Measurements from ENCODE around the gene RSPRY1. TPM values are rescaled to one million over a fixed set of nuclear protein-coding genes. Genes with fewer than 3 reads are reported as not detected.

Gene RSPRY1
- total and polyA plus RNA-seq, 2 of the 4 experiments (the other 2 are of a cell fraction): 25.2 to 62.2 TPM

- ATAC-seq (ENCODE audit: low read depth) (no peak), DNase-seq (peak; percentile 65)
- BruUV-seq (replicated peaks): no TSS peak
- Histone ChIP-seq H2AFZ (replicated peaks; ENCODE audit: low read length, poor library complexity) (no peak overlapping the region), H3K27ac (ENCODE audit: insufficient read depth, low read length) (no peak overlapping the region), H3K18ac (ENCODE audit: low read depth, low read length) (no peak overlapping the region), H3K79me1 (ENCODE audit: low read depth in 1 of 2, low read length in 2 of 2) (peaks cover 4 to 5% of the 10 kb centered on the region in 2 experiments; a peak in 1 of 4 replicates), H2BK20ac (ENCODE audit: low read depth, low read length) (no peak overlapping the region), H3K4me2 (ENCODE audit: low read depth, low read length) (no peak overlapping the region), H2AK9ac (replicated peaks; ENCODE audit: low read depth, low read length, poor library complexity) (no peak overlapping the region), H2BK15ac (ENCODE audit: low read depth, low read length) (no peak overlapping the region), H3K9me1 (ENCODE audit: insufficient read depth, low read length) (no peaks in the 10 kb centered on the region), H3K36me3 (ENCODE audit: control insufficient read depth, insufficient read depth, low read length) (peaks cover 45% of the 10 kb centered on the region), H3K14ac (replicated peaks; ENCODE audit: low read depth, low read length) (no peak overlapping the region), H4K91ac (ENCODE audit: insufficient read depth, low read depth, low read length) (no peak overlapping the region), H3K9ac (ENCODE audit: low read depth, low read length) (no peak overlapping the region), H2BK120ac (ENCODE audit: low read depth, low read length) (no peak overlapping the region), H3K4me3 (ENCODE audit: insufficient read depth, low read depth, low read length) (no peak overlapping the region), H3K4ac (ENCODE audit: low read depth, low read length) (no peak overlapping the region), H4K20me1 (ENCODE audit: insufficient read depth, low read length) (peaks cover 3% of the 10 kb centered on the region; the same call in 1 of the 2 replicates), H4K8ac (ENCODE audit: low read depth in 2 of 2, low read length in 2 of 2) (no peak overlapping the region), H2BK5ac (ENCODE audit: low read depth, low read length, poor library complexity, severe bottlenecking) (no peak overlapping the region), H3K9me3 (ENCODE audit: control insufficient read depth, insufficient read depth, low read length) (no peaks in the 10 kb centered on the region), H3K27me3 (ENCODE audit: control insufficient read depth, insufficient read depth, low read length) (no peaks in the 10 kb centered on the region), H3K23ac (ENCODE audit: low read depth, low read length) (no peak overlapping the region), H3K4me1 (ENCODE audit: control insufficient read depth, insufficient read depth, low read length) (no peaks in the 10 kb centered on the region), H3K56ac (ENCODE audit: extremely low read depth, insufficient read depth, low read length) (no peak overlapping the region), H2AK5ac (ENCODE audit: low read depth, low read length) (no peak overlapping the region), H4K5ac (ENCODE audit: low read depth, low read length) (no peak overlapping the region)
- in situ Hi-C loops (cut with MboI; ENCODE audit: low sequenced_read_pairs): loop anchor here (5.0 kb wide), 1 partner anchor 80 kb away; no protein-coding TSS in a partner anchor
- no CpG with 5 or more reads among the region's 7 CpGs for WGBS, 2 experiments (ENCODE audit: extremely low coverage in 2 of 2, insufficient read length in 1 of 2)
- dilution Hi-C loops (cut with HindIII; ENCODE audit: low sequenced_read_pairs, unreplicated experiment): no loop called here
- POLR2A ChIA-PET (ENCODE audit: unreplicated experiment): no interaction called here
- intact Hi-C loops (cut with micrococcal nuclease): loop anchor here (5.0 kb wide), 2 partner anchors 300 to 375 kb away; partner anchors contain the start of gene SLC12A3
- TF ChIP-seq MAZ (IDR thresholded peaks at IDR 0.05; ENCODE audit: borderline replicate concordance, low read depth, low read length): no peak
- TF ChIP-seq, protein P1, sequence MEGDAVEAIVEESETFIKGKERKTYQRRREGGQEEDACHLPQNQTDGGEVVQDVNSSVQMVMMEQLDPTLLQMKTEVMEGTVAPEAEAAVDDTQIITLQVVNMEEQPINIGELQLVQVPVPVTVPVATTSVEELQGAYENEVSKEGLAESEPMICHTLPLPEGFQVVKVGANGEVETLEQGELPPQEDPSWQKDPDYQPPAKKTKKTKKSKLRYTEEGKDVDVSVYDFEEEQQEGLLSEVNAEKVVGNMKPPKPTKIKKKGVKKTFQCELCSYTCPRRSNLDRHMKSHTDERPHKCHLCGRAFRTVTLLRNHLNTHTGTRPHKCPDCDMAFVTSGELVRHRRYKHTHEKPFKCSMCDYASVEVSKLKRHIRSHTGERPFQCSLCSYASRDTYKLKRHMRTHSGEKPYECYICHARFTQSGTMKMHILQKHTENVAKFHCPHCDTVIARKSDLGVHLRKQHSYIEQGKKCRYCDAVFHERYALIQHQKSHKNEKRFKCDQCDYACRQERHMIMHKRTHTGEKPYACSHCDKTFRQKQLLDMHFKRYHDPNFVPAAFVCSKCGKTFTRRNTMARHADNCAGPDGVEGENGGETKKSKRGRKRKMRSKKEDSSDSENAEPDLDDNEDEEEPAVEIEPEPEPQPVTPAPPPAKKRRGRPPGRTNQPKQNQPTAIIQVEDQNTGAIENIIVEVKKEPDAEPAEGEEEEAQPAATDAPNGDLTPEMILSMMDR (conservative IDR thresholded peaks at IDR 0.05; ENCODE audit: low read depth, low read length): no peak
- no peak for TF ChIP-seq RCOR1 (IDR thresholded peaks at IDR 0.05; ENCODE audit: insufficient replicate concordance, low read length)
- no peak for TF ChIP-seq CHD1 (IDR thresholded peaks at IDR 0.05; ENCODE audit: low read depth, low read length)
- no peak for TF ChIP-seq RFX5 (IDR thresholded peaks at IDR 0.05; ENCODE audit: low read depth, low read length)
- no peak for TF ChIP-seq RAD21 (IDR thresholded peaks at IDR 0.05; ENCODE audit: low read length)
- TF ChIP-seq CEBPB (IDR thresholded peaks at IDR 0.05; ENCODE audit: low read depth, low read length): no peak
- TF ChIP-seq NFE2L2 (IDR thresholded peaks at IDR 0.05; ENCODE audit: low read depth, low read length): no peak
- no peak for TF ChIP-seq USF2 (IDR thresholded peaks at IDR 0.05; ENCODE audit: low read depth, low read length)
- TF ChIP-seq, protein P2, sequence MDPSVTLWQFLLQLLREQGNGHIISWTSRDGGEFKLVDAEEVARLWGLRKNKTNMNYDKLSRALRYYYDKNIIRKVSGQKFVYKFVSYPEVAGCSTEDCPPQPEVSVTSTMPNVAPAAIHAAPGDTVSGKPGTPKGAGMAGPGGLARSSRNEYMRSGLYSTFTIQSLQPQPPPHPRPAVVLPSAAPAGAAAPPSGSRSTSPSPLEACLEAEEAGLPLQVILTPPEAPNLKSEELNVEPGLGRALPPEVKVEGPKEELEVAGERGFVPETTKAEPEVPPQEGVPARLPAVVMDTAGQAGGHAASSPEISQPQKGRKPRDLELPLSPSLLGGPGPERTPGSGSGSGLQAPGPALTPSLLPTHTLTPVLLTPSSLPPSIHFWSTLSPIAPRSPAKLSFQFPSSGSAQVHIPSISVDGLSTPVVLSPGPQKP (IDR thresholded peaks at IDR 0.05; ENCODE audit: borderline replicate concordance, low read depth, low read length): no peak
- no peak for TF ChIP-seq SMC3 (IDR thresholded peaks at IDR 0.05; ENCODE audit: low read depth, low read length)
- TF ChIP-seq POLR2A (IDR thresholded peaks at IDR 0.05; ENCODE audit: low read depth, low read length): no peak
- TF ChIP-seq MXI1 (IDR thresholded peaks at IDR 0.05; ENCODE audit: borderline replicate concordance, low read depth, low read length): no peak
- no peak for TF ChIP-seq MAFK (IDR thresholded peaks at IDR 0.05; ENCODE audit: low read depth, low read length)
- no peak for TF ChIP-seq FOS (IDR thresholded peaks at IDR 0.05; ENCODE audit: low read depth, low read length)
- TF ChIP-seq BHLHE40 (IDR thresholded peaks at IDR 0.05; ENCODE audit: low read depth, low read length): no peak
- CTCF ChIA-PET: no interaction called here
Measured at GRCh38 chr16:57166951-57167350, 19.2 kb upstream of the RSPRY1 start.
